DND-41 (cell line): ENCODE results near the gene HOXC5.
"Not testable (repeated sequence)": the region's sequence is repeated elsewhere in the genome, so short reads cannot be mapped to it uniquely, and the experiment has no call there.

Experiments
- ATAC-seq: fragments of 200-7000 bp; cut with Tn5 transposase; 3 replicates; pipeline ENCODE4 v1.9.1; 2021; ENCODE audit warnings: low read depth; ENCODE audit not compliant: insufficient read depth
- DNase-seq: peaks from one replicate; pipeline ENCODE4 v3.0.0-alpha.2; 2020
- H2AFZ ChIP-seq: 2 replicates; pipeline ENCODE4 v1.6.0; 2012; ENCODE audit warnings: low read depth, low read length
- H3K27ac ChIP-seq: 2 replicates; pipeline ENCODE4 v1.5.1; 2012; ENCODE audit warnings: low read length, inconsistent platforms
- H3K27me3 ChIP-seq: fragments of 200-600 bp; sonication (generic); 2 replicates; pipeline ENCODE4 v1.6.0; 2012; ENCODE audit warnings: low read length, mild to moderate bottlenecking, inconsistent platforms; ENCODE audit not compliant: insufficient read depth, poor library complexity
- H3K36me3 ChIP-seq: 2 replicates; pipeline ENCODE4 v1.5.1; 2012; ENCODE audit warnings: low read length, inconsistent platforms; ENCODE audit not compliant: insufficient read depth
- H3K4me1 ChIP-seq: 2 replicates; pipeline ENCODE4 v1.5.1; 2012; ENCODE audit warnings: mild to moderate bottlenecking, low read length; ENCODE audit not compliant: insufficient read depth
- H3K4me2 ChIP-seq: 2 replicates; pipeline ENCODE4 v1.6.0; 2012; ENCODE audit warnings: mild to moderate bottlenecking, moderate library complexity, low read length, inconsistent platforms; ENCODE audit not compliant: insufficient read depth
- H3K4me3 ChIP-seq, 2 experiments: fragments of 200-600 bp in 1 of 2; shearing (Covaris generic) in 1 of 2; 2 replicates each; pipeline ENCODE4 v1.5.1; 2012 to 2016; ENCODE audit warnings: inconsistent platforms in 2 of 2, low read length in 2 of 2, mild to moderate bottlenecking in 2 of 2, low read depth in 1 of 2, moderate library complexity in 1 of 2
- H3K79me2 ChIP-seq: 2 replicates; pipeline ENCODE4 v1.6.0; 2012; ENCODE audit warnings: low read length, inconsistent platforms; ENCODE audit not compliant: insufficient read depth
- H3K9ac ChIP-seq: 2 replicates; pipeline ENCODE4 v1.6.0; 2012; ENCODE audit warnings: low read depth, mild to moderate bottlenecking, inconsistent platforms, low read length, moderate library complexity
- H3K9me3 ChIP-seq: 2 replicates; pipeline ENCODE4 v1.5.1; 2012; ENCODE audit warnings: low read length, moderate library complexity, mild to moderate bottlenecking, inconsistent platforms; ENCODE audit not compliant: insufficient read depth, severe bottlenecking
- H4K20me1 ChIP-seq: 2 replicates; pipeline ENCODE4 v1.6.0; 2012; ENCODE audit warnings: low read length; ENCODE audit not compliant: insufficient read depth
- CTCF ChIP-seq: IDR thresholded peaks from 2 replicates; pipeline ENCODE4 v1.5.1; 2012; ENCODE audit warnings: borderline replicate concordance, low read length, moderate library complexity, mild to moderate bottlenecking; ENCODE audit not compliant: poor library complexity, severe bottlenecking; ENCODE audit errors: extremely low read depth
- EZH2 ChIP-seq: IDR thresholded peaks from 3 replicates; pipeline ENCODE4 v1.6.1; 2012; ENCODE audit warnings: borderline replicate concordance, low read depth, mild to moderate bottlenecking, moderate library complexity, low read length, inconsistent platforms; ENCODE audit not compliant: severe bottlenecking

HOXC5 gene

DNA sequence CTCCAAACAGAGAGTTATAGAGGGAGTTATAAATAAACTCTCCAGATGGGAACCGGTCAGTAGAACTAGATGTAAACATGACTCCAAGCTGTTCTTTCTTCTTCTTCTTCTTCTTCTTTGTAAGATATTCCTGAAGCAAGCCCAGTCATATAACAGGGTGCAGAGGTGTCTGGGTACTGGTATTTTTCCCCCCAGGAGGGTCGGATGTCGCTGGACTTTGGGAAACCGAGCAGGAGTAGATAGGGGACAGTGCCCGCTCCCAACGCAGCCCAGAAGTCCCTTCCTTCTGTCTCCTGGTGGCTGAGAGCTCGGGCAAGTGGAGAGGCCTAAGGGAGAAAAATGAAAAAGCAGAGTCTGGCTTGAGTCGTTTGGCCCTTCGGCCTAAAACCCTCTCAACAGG, 46.3 kb downstream of the HOXC5 start:
- not testable (repeated sequence) for H3K27me3 ChIP-seq, H3K36me3 ChIP-seq, H3K9me3 ChIP-seq, H3K79me2 ChIP-seq, DNase-seq, H2AFZ ChIP-seq, H3K4me3 ChIP-seq, H3K9ac ChIP-seq, ATAC-seq, H3K27ac ChIP-seq, H4K20me1 ChIP-seq, H3K4me2 ChIP-seq
- peaks cover 22% of the 10 kb centered on the region for H3K4me1 ChIP-seq

DNA sequence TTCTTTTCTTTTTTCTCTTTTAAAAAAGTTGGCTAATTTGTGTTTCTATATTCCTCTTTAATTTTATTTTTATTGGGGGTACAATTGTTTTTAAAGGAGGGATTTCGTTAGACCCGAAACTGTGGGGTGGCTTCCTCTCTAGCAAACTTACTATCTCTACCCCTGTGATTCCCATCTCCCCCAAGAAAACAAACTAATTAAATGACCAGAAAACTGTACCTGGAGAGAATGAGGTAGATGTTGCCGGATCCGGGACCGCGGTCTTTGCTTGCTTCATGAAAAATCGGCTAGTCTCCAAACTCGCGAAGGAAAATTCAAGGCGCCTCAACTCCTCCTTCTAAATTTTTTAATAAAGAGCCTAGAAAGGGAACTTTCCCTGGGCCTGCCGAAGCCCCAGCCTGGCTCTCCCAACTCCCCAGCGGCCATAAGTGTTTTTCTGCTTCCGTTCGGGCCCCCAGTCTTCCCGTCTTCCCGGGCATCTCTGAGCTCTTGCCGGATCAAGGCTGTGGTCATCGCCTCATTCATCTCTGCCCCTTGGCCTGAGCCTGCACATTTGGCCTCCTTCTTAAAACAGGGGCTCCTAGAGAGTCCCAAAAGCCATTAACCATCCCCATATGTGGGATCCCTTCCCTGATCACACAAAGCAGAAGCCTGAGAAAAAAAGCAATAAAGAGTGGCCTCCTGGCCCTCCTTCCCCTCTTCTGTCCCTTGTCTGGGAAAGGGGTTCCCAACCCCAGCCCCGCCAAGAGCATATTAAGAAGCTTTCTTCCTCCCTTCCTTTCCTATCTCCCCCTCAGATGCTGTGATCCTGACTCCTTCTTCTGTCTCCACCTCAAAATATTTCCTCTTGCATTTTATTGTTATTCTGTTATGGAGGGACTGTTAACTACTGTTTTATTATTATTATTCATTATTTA, 47.4 kb downstream of the HOXC5 start:
- not testable (repeated sequence) for H4K20me1 ChIP-seq, H3K36me3 ChIP-seq, DNase-seq, H3K9me3 ChIP-seq, H3K27me3 ChIP-seq, ATAC-seq, H3K79me2 ChIP-seq
- Histone ChIP-seq H3K9ac (peak overlapping the region; percentile 78), H3K4me2 (peak overlapping the region; percentile 83; the same call in 1 of the 2 replicates), H3K4me1 (peaks cover 22% of the 10 kb centered on the region), H3K27ac (peak overlapping the region; percentile 52; the same call in 1 of the 2 replicates), H3K4me3 (peak overlapping the region in 1 of 2 experiments; percentile 72; a peak in 1 of 4 replicates), H2AFZ (0 out of 2 replicates have a peak overlapping the region, but pooled peaks have one; percentile 19)

- not testable (repeated sequence) for H3K27me3 ChIP-seq, H3K79me2 ChIP-seq, H4K20me1 ChIP-seq, H3K36me3 ChIP-seq, H3K9me3 ChIP-seq
- Histone ChIP-seq H3K4me3 (peak overlapping the region in 1 of 2 experiments; percentile 72; a peak in 3 of 4 replicates), H3K27ac (peak overlapping the region; percentile 90), H3K4me1 (peaks cover 22% of the 10 kb centered on the region), H3K9ac (peak overlapping the region; percentile 78), H3K4me2 (peak overlapping the region; percentile 83), H2AFZ (peak overlapping the region; percentile 77)
- DNase-seq (peak; percentile 68), ATAC-seq (0 out of 3 replicates have a peak, but pooled peaks have one; percentile 9)
Measured at GRCh38 chr12:54081053-54081514, 48.2 kb downstream of the HOXC5 start.

GRCh38 chr12:54081581-54082396, 48.9 kb downstream of the HOXC5 start:
- Histone ChIP-seq H3K4me2 (peak overlapping the region; percentile 83), H3K27ac (peak overlapping the region; percentile 90), H3K9ac (peak overlapping the region; percentile 78), H2AFZ (peak overlapping the region; percentile 84), H3K4me1 (peaks cover 22% of the 10 kb centered on the region), H3K4me3 (peak overlapping the region; percentile 49 to 72)
- not testable (repeated sequence) for H3K79me2 ChIP-seq, H3K27me3 ChIP-seq, H3K9me3 ChIP-seq, H4K20me1 ChIP-seq, H3K36me3 ChIP-seq
- ATAC-seq = peak; percentile 56; the same call in 1 of the 3 replicates
- peak; percentile 70 for DNase-seq

DNA sequence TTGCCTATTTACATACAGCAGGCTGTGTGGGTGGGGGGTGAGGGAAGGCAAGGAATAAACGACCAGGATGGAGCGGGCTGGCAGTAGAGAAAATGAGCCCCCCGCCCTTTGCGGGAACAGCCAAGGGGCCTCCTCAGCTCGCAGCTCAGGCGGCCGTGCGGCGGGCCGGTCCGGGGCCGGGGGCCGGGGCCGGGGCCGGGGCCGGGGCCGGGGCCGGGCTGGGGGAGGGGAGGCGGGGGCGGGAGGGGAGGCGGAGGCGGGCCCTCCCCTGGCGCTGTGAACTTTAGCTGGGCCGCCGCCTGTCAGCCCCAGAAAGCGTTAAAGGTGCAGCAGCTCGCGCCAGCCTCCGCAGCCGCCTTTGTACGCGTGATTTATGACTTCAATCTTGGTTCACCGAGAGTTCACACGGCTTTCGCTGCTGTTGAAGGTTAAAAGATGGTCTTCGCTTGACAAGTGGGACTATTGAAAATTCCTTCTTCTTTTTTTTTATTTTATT, 49.6 kb downstream of the HOXC5 start:
- peak overlapping the region; percentile 83 for H3K4me2 ChIP-seq
- H3K9ac ChIP-seq = peak overlapping the region; percentile 78
- DNase-seq = peak; percentile 70

More for the DNA sequence above, 49.6 kb downstream of the HOXC5 start:
- peak; percentile 77 for ATAC-seq
- no peaks in the 10 kb centered on the region for H4K20me1 ChIP-seq
- H3K79me2 ChIP-seq = peaks cover 3% of the 10 kb centered on the region; the same call in 1 of the 2 replicates
- peak overlapping the region; percentile 49 to 72 for H3K4me3 ChIP-seq
- no peaks in the 10 kb centered on the region for H3K27me3 ChIP-seq
- no peaks in the 10 kb centered on the region for H3K9me3 ChIP-seq
- H2AFZ ChIP-seq = peak overlapping the region; percentile 79
- peak overlapping the region; percentile 90 for H3K27ac ChIP-seq
- no peaks in the 10 kb centered on the region for H3K36me3 ChIP-seq
- peaks cover 22% of the 10 kb centered on the region for H3K4me1 ChIP-seq
- no peak for TF ChIP-seq EZH2
- TF ChIP-seq CTCF = no peak
